ENCODE data around the gene RAB27A. TPM values are rescaled to one million over a fixed set of nuclear protein-coding genes. Genes with fewer than 3 reads are reported as not detected.

Gene RAB27A
- total and polyA plus RNA-seq, 10 of the 15 experiments (the other 5 are each of a cell fraction or from before 2014, with no cell fraction given): 13.3 to 139 (median 35.2) TPM

GRCh38 chr15:55290528-55291057 lies 980 bp upstream of the RAB27A start (continued):
- no peak for TF ChIP-seq E2F8 (IDR thresholded peaks at IDR 0.05; ENCODE audit: low read depth, partially characterized antibody)
- no peak for TF ChIP-seq ZNF274 (IDR thresholded peaks at IDR 0.05; ENCODE audit: insufficient read depth, insufficient read length)
- TF ChIP-seq, protein P1, sequence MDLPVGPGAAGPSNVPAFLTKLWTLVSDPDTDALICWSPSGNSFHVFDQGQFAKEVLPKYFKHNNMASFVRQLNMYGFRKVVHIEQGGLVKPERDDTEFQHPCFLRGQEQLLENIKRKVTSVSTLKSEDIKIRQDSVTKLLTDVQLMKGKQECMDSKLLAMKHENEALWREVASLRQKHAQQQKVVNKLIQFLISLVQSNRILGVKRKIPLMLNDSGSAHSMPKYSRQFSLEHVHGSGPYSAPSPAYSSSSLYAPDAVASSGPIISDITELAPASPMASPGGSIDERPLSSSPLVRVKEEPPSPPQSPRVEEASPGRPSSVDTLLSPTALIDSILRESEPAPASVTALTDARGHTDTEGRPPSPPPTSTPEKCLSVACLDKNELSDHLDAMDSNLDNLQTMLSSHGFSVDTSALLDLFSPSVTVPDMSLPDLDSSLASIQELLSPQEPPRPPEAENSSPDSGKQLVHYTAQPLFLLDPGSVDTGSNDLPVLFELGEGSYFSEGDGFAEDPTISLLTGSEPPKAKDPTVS (IDR thresholded peaks at IDR 0.05; ENCODE audit: low read depth, low read length): no peak
- peak; percentile 53 for TF ChIP-seq ZNF384 (IDR thresholded peaks at IDR 0.05; ENCODE audit: borderline replicate concordance, low read depth, low read length)
- TF ChIP-seq SIN3A (IDR thresholded peaks at IDR 0.05; ENCODE audit: low read depth, low read length): no peak
- TF ChIP-seq ZNF592 (IDR thresholded peaks at IDR 0.05): peak; percentile 34; the same call in 1 of the 2 replicates
- TF ChIP-seq, protein P2, sequence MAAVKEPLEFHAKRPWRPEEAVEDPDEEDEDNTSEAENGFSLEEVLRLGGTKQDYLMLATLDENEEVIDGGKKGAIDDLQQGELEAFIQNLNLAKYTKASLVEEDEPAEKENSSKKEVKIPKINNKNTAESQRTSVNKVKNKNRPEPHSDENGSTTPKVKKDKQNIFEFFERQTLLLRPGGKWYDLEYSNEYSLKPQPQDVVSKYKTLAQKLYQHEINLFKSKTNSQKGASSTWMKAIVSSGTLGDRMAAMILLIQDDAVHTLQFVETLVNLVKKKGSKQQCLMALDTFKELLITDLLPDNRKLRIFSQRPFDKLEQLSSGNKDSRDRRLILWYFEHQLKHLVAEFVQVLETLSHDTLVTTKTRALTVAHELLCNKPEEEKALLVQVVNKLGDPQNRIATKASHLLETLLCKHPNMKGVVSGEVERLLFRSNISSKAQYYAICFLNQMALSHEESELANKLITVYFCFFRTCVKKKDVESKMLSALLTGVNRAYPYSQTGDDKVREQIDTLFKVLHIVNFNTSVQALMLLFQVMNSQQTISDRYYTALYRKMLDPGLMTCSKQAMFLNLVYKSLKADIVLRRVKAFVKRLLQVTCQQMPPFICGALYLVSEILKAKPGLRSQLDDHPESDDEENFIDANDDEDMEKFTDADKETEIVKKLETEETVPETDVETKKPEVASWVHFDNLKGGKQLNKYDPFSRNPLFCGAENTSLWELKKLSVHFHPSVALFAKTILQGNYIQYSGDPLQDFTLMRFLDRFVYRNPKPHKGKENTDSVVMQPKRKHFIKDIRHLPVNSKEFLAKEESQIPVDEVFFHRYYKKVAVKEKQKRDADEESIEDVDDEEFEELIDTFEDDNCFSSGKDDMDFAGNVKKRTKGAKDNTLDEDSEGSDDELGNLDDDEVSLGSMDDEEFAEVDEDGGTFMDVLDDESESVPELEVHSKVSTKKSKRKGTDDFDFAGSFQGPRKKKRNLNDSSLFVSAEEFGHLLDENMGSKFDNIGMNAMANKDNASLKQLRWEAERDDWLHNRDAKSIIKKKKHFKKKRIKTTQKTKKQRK (IDR thresholded peaks at IDR 0.05; ENCODE audit: low read depth, low read length): no peak
- 0 out of 3 replicates have a peak, but pooled peaks have one; percentile 10 for TF ChIP-seq POU2F2 (IDR thresholded peaks at IDR 0.05; ENCODE audit: borderline replicate concordance, low read depth, low read length)
- TF ChIP-seq MAX (IDR thresholded peaks at IDR 0.05; ENCODE audit: low read depth, low read length): peak; percentile 28; the same call in 1 of the 2 replicates
- peak; percentile 30; the same call in 1 of the 2 replicates for TF ChIP-seq BACH1 (IDR thresholded peaks at IDR 0.05; ENCODE audit: borderline replicate concordance)
- peak; percentile 76 for TF ChIP-seq YY1 (IDR thresholded peaks at IDR 0.05; ENCODE audit: low read depth, low read length)
- no peak for TF ChIP-seq ZNF207 (IDR thresholded peaks at IDR 0.05; ENCODE audit: borderline replicate concordance)
- TF ChIP-seq, protein P3, sequence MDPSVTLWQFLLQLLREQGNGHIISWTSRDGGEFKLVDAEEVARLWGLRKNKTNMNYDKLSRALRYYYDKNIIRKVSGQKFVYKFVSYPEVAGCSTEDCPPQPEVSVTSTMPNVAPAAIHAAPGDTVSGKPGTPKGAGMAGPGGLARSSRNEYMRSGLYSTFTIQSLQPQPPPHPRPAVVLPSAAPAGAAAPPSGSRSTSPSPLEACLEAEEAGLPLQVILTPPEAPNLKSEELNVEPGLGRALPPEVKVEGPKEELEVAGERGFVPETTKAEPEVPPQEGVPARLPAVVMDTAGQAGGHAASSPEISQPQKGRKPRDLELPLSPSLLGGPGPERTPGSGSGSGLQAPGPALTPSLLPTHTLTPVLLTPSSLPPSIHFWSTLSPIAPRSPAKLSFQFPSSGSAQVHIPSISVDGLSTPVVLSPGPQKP (IDR thresholded peaks at IDR 0.05; ENCODE audit: low read depth, low read length): no peak
- TF ChIP-seq NR2C1 (IDR thresholded peaks at IDR 0.05): no peak
- no peak for TF ChIP-seq ZNF622 (IDR thresholded peaks at IDR 0.05)
- no peak for TF ChIP-seq BCL11A (IDR thresholded peaks at IDR 0.05; ENCODE audit: low read depth, low read length)
- no peak for TF ChIP-seq WRNIP1 (IDR thresholded peaks at IDR 0.05; ENCODE audit: borderline replicate concordance, low read depth, low read length)
